Measurements from ENCODE around the gene LDLRAD4. TPM values are rescaled to one million over a fixed set of nuclear protein-coding genes. Genes with fewer than 3 reads are reported as not detected.

LDLRAD4 gene
- total RNA-seq, 4 donors from 2014 or later = 23.9 to 38.3 (median 27.0) TPM

DNA sequence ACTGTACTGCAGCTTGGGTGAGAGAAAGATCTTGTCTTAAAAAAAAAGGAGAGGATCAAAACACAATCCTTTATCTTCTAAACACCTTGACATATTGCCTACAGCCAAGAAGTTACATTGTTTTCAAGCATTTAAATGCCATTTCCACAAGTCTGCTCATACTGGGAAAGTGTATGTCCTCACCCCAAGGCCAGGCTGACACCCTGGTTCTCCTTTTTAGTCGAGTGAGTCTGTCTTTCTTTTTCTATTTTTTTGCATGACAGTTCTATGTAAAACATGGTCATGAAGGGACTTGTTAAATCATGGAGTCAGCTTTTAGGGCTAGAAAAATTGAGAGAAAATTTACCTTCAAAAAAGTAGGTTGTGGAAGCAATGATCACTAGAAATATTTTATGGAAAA is 274.5 kb downstream of the LDLRAD4 start:
- ATAC-seq (ENCODE audit: low FRiP score) = no peak
- no peak for DNase-seq (ENCODE audit: low spot score)
- TF ChIP-seq CTCF (IDR thresholded peaks at IDR 0.05) = no peak

DNA sequence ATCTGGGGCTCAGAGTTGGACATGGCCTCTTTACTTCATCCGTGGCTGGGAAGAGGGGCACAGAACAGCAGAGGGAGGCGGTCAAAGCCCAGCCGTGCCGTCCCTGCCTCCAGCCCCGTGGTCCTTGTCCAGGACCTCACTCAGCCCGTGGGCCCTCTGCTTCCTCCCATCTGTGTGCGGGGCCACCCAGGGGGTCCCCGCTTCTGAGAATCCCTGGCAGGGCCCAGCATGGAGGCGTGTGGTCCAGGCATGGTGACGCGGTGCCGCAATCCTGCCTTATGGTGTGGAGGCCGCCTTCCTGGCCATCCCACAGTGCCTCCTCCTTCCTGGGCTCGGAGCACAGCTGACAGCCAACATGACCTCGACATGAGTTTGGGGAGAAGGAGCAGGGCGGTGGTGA is 275.2 kb downstream of the LDLRAD4 start:
- no peak for TF ChIP-seq CTCF (IDR thresholded peaks at IDR 0.05)
- ATAC-seq (ENCODE audit: low FRiP score) = no peak
- DNase-seq (ENCODE audit: low spot score) = no peak

DNA sequence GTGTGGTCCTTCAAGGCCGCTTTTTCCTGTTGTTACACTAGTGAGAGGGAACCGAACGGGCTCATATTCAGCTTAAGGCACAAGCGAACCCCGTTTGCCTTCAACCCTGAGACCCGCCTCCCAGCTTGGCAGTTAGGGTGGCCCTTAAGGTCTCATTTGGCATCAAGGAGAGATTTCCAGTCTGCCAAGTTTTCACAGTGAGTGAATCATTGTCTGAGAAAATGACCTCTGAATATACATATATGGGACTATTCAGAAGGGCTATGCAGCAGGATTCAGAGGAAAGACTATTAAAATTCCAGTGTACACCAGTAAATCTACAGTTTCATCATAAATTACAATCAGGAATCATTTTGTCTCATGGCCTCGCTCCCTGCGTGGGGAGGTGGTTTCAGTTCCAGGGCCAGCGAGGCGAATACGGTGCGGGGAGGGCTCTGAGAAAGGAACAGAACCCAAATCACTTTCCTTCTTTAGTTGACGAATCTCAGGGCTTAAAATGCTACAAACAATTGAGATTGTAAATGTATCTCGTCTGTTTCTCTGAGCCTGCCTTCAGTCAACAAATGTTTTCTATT is 276.4 kb downstream of the LDLRAD4 start:
- DNase-seq (ENCODE audit: low spot score) = no peak
- TF ChIP-seq CTCF (IDR thresholded peaks at IDR 0.05) = no peak
- ATAC-seq (ENCODE audit: low FRiP score) = no peak

- ATAC-seq (ENCODE audit: low FRiP score) (no peak), DNase-seq (ENCODE audit: low spot score) (no peak)
These were observed 277.4 kb downstream of the LDLRAD4 start for GRCh38 chr18:13495961-13496360.

GRCh38 chr18:13496691-13497281 is 278.2 kb downstream of the LDLRAD4 start:
- ATAC-seq (ENCODE audit: low FRiP score) (no peak), DNase-seq (ENCODE audit: low spot score) (no peak)
- no peak for TF ChIP-seq CTCF (IDR thresholded peaks at IDR 0.05)

More at GRCh38 chr18:13495961-13496360, 277.4 kb downstream of the LDLRAD4 start:
- TF ChIP-seq CTCF (IDR thresholded peaks at IDR 0.05) = no peak

DNA sequence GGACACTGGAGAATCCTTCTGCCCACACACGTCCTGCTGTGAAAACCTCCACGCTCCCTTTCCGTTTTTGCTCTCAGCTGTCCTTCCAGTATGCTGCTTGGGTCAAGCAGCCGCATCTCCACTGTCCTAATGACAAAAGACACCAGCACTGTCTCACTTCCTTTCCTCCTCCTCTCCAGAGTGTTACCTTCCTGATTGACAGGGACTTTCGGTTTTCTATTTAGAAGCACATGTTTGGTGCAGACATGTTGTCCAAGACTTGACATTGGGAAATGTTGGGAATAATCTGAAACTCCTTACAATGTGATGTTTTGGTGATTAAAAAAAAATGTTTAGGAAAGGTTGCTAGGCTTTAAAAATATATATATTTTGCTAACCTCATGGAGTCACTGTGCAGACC is 281.2 kb downstream of the LDLRAD4 start:
- ATAC-seq (ENCODE audit: low FRiP score) (no peak), DNase-seq (ENCODE audit: low spot score) (no peak)
- TF ChIP-seq CTCF (IDR thresholded peaks at IDR 0.05) = no peak

DNA sequence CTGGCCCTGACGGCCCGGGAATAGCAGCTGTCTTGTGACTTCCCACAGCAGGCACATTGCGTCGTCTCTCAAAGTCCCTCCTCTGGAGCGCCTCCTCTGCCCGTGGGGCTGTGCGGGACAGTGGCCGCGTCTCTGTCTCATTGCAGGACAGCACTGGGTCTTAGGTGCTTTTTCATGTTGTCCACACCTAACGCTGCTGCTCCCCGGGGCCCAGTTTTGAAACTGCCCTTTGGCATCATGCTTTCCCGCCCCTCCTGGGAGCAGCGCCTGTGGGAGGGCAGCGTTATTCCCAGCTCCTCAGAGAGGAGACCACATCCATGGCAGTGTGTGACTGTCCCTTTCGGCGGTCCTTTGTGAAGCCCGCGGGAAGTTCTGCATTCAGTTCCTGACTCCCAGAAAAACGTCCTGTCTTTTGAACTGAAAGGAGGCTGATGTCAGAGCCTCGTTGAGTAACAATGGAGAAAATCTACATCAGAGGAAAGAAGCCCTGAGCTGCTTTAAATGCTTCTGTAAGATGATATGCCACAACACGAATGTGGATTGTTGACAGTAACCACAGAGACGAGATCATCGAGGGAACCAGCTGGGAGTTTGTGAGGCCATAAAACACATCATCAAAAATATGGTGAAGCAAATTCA is 281.8 kb downstream of the LDLRAD4 start:
- ATAC-seq (ENCODE audit: low FRiP score) (peak; percentile 49), DNase-seq (ENCODE audit: low spot score) (no peak)
- TF ChIP-seq CTCF (IDR thresholded peaks at IDR 0.05) = no peak
